Raji (cell line): ENCODE data around the gene ANKRD40CL.
A peak's percentile ranks its signal among the peaks of the same experiment; 100 is the strongest.

Experiments
- POLR2A ChIP-seq: IDR thresholded peaks from 2 replicates; pipeline ENCODE4 v1.6.1; 2011; ENCODE audit warnings: low read depth, low read length, control low read depth; ENCODE audit not compliant: insufficient read depth

The ANKRD40CL gene

GRCh38 chr17:50731575-50732460, 35.5 kb downstream of the ANKRD40CL start:
- TF ChIP-seq POLR2A, result no peak

- no peak for TF ChIP-seq POLR2A
These were observed 38.2 kb downstream of the ANKRD40CL start for GRCh38 chr17:50728881-50729765.

- no peak for TF ChIP-seq POLR2A
These were observed 39.2 kb downstream of the ANKRD40CL start for GRCh38 chr17:50728112-50728429.

GRCh38 chr17:50725769-50726655, 41.3 kb downstream of the ANKRD40CL start:
- no peak for TF ChIP-seq POLR2A

GRCh38 chr17:50722746-50723145, 44.6 kb downstream of the ANKRD40CL start:
- no peak for TF ChIP-seq POLR2A

- TF ChIP-seq POLR2A, result no peak
These were observed 45.9 kb downstream of the ANKRD40CL start for GRCh38 chr17:50721194-50722010.

- no peak for TF ChIP-seq POLR2A
These were observed 47.2 kb downstream of the ANKRD40CL start for GRCh38 chr17:50719924-50720794.

GRCh38 chr17:50719144-50719923, 48.0 kb downstream of the ANKRD40CL start, which contains the start of gene LUC7L3:
TSS of gene LUC7L3 (plus strand) at chr17:50719603. CDS start at chr17:50719733, 130 bp downstream.
- TF ChIP-seq POLR2A, result peak; percentile 95

GRCh38 chr17:50715471-50715870, 51.8 kb downstream of the ANKRD40CL start:
- no peak for TF ChIP-seq POLR2A

GRCh38 chr17:50712641-50713040, 54.7 kb downstream of the ANKRD40CL start:
- no peak for TF ChIP-seq POLR2A
